Measurements from ENCODE around the gene EPX. TPM values are rescaled to one million over a fixed set of nuclear protein-coding genes. Genes with fewer than 3 reads are reported as not detected.
"Not testable (repeated sequence)": the region's sequence is repeated elsewhere in the genome, so short reads cannot be mapped to it uniquely, and the experiment has no call there.

Gene EPX
- not detected for total RNA-seq
- long read RNA-seq, donor 1, result 0 reads
- long read RNA-seq, donor 2, result 0 reads

- DNase-seq (ENCODE audit: low spot score), result no peak
- intact Hi-C loops (cut with DNase I), result no loop called here
Observed at GRCh38 chr17:58192612-58193011, at the start of gene EPX. EPX (plus strand) TSS chr17:58192726; CDS start chr17:58192847, 121 bp downstream.

GRCh38 chr17:58143335-58143734 is 49.2 kb upstream of the EPX start:
- intact Hi-C loops (cut with DNase I), result loop anchor here in 1 of 2 donors (10.0 kb wide), 1 partner anchor 99 kb away; no protein-coding TSS in a partner anchor
- DNase-seq (ENCODE audit: low spot score), result not testable (repeated sequence)

- DNase-seq (ENCODE audit: low spot score), result no peak
- intact Hi-C loops (cut with DNase I), result loop anchor here in 1 of 2 donors (10.0 kb wide), 1 partner anchor 100 kb away; no protein-coding TSS in a partner anchor
Observed at GRCh38 chr17:58144801-58145200, 47.7 kb upstream of the EPX start.

GRCh38 chr17:58147930-58148434 is 44.5 kb upstream of the EPX start, which contains the start of gene OR4D1:
OR4D1 (plus strand) TSS chr17:58148384; CDS start chr17:58155154, 6,770 bp downstream.
- no peak for DNase-seq (ENCODE audit: low spot score)
- intact Hi-C loops (cut with DNase I), result loop anchor here in 1 of 2 donors (10.0 kb wide), 1 partner anchor 103 kb away; no protein-coding TSS in a partner anchor

- DNase-seq (ENCODE audit: low spot score), result no peak
- intact Hi-C loops (cut with DNase I), result loop anchor here in 1 of 2 donors (10.0 kb wide), 1 partner anchor 104 kb away; no protein-coding TSS in a partner anchor
Observed at GRCh38 chr17:58148609-58149008, 43.9 kb upstream of the EPX start.

DNA sequence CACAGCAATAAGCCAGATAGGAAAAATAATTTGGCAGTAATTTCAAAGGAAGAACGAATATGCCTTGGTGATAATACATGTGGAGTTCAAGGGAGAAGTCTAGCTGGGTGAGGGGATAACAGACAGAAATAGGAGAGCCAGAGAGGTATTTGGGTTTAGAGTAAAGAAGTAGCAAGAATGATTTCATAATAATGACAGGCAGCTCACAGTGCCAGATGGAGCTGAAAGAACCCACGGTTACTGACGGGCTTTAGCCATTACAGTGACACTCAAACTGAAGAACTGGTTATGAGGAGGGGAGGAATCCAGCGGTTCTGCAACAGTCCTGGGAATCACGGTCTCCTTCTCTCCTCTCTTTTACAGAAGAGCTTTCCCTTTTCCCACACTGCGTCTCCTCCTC is 42.1 kb upstream of the EPX start:
- no peak for DNase-seq (ENCODE audit: low spot score)
- intact Hi-C loops (cut with DNase I), result no loop called here

DNA sequence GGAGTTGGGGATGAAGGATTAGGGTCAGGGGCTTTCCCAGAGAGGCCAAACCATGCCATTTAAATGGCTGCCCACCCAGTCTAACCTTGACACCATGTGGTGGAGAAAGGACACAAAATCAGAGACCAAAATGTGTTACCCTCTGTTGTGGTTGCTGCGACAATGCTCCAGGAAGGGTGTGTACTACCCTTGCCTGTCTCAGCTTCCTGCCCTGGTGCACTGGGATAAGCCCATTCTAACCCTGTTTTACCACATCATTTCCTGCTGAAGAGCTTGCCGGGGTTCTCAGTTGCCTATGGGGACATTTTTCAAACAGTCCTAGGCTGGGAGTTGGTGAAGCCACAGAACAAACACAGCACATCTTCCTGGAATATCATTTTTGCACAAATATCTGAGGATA is 39.5 kb upstream of the EPX start:
- no peak for DNase-seq (ENCODE audit: low spot score)
- intact Hi-C loops (cut with DNase I), result no loop called here

- no peak for DNase-seq (ENCODE audit: low spot score)
- intact Hi-C loops (cut with DNase I), result no loop called here
Observed at GRCh38 chr17:58153671-58154070, 38.9 kb upstream of the EPX start.

DNA sequence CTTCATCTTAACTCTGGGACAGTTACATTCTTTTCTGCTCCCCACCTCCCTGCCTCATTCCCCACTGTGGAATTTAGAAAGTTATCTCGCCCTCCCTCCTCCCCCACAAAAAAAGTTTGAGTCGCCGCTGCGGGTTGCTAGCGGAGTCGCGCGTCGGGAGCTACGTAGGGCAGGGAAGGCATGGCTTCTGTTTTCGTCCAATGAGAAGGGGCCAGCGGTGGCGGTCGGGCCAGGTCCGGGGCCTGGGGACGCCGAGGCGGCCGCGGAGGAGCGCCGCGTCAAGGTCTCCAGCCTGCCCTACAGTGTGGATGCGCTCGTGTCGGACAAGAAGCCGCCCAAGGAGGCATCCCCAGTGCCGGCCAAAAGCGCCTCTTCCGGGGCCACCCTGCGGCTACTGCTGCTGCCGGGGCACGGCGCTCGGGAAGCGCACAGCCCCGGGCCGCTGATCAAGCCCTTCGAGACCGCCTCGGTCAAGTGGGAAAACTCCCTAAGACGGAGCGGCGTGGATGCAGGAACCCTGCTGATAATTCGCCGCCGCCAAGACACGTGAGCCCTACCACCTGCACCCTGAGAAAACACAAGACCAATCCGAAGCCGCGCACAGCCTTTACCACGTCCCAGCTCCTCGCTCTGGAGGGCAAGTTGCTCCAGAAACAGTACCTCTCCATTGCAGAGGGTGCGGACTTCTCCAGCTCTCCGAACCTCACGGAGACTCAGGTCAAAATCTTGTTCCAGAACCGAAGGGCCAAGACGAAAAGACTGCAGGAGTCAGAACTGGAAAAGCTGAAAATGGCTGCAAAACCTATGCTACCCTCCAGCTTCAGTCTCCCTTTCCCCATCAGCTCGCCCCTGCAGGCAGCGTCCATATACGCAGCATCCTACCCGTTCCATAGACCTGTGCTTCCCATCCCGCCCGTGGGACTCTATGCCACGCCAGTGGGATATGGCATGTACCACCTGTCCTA is 35.4 kb upstream of the EPX start:
- DNase-seq (ENCODE audit: low spot score), result no peak
- intact Hi-C loops (cut with DNase I), result no loop called here

- no peak for DNase-seq (ENCODE audit: low spot score)
- intact Hi-C loops (cut with DNase I), result no loop called here
Observed at GRCh38 chr17:58158181-58158580, 34.3 kb upstream of the EPX start.

- no peak for DNase-seq (ENCODE audit: low spot score)
- intact Hi-C loops (cut with DNase I), result no loop called here
Observed at GRCh38 chr17:58161566-58161965, 31.0 kb upstream of the EPX start.

DNA sequence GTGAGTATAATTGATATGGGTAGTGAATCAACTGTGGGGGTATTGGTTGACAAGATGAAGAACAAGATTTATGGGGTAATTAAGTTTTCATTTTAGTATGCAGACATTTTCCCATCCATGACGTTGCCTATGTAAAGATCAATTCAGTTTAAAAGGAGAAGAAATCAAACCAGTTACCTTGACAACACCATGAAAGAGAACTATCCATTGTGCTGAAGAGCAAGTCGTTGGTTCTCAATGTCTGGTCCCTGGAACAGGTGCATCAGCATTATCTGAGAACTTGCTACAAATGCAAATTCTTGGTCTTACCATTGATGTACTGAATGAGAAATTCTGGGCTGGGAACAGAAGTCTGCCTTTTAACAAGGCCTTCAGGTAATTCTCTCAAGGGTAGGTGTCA is 26.5 kb upstream of the EPX start:
- no peak for DNase-seq (ENCODE audit: low spot score)
- intact Hi-C loops (cut with DNase I), result no loop called here

GRCh38 chr17:58166682-58167081 is 25.8 kb upstream of the EPX start, which contains the start of gene OR4D2:
OR4D2 (plus strand) TSS chr17:58166982; CDS start chr17:58169656, 2,674 bp downstream.
- no peak for DNase-seq (ENCODE audit: low spot score)
- intact Hi-C loops (cut with DNase I), result no loop called here

DNA sequence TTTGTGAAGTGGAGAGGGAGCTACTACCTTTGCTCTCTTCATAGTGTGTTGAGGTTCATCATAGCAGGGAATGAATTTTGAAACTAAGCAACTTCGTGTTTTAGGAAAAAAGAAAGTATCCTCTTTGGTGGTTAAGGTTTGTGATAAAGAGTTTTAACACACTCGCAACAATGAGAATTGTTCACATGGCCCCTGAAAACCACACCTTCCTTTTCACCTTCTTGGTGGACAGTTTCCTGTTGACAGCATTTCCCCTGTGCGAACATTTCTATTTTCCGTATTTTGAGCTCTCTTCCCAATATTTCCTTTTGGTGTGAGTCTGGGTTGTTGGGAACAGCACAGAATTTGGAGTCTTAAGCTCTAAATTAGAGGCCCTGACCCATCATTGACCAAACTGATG is 21.9 kb upstream of the EPX start:
- DNase-seq (ENCODE audit: low spot score), result no peak
- intact Hi-C loops (cut with DNase I), result no loop called here

- DNase-seq (ENCODE audit: low spot score), result no peak
- intact Hi-C loops (cut with DNase I), result no loop called here
Observed at GRCh38 chr17:58172369-58173071, 20.0 kb upstream of the EPX start.

GRCh38 chr17:58174871-58175270 is 17.7 kb upstream of the EPX start:
- intact Hi-C loops (cut with DNase I), result no loop called here

DNA sequence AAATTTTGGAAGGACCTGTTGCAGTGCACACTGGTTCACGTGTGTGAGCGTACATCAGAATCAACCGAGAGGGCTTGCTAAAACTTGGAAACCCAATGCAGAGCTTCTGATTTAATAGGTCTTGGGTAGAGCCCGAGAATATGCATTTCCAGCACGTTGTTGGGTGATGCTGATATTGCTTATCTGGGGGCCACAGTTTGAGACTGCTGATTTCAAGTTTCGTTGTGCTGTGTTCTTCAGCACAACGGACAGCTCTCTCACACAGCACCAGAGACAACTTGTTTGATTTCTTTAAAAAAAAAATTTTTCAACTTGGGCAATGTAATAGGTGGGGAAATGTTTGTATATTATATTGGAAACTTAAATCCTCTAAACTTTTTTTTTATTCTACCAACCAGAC is 16.3 kb upstream of the EPX start:
- no peak for DNase-seq (ENCODE audit: low spot score)
- intact Hi-C loops (cut with DNase I), result no loop called here

More at GRCh38 chr17:58174871-58175270, 17.7 kb upstream of the EPX start:
- DNase-seq (ENCODE audit: low spot score), result no peak

- intact Hi-C loops (cut with DNase I), result no loop called here
- no peak for DNase-seq (ENCODE audit: low spot score)
Observed at GRCh38 chr17:58181796-58182195, 10.7 kb upstream of the EPX start.

DNA sequence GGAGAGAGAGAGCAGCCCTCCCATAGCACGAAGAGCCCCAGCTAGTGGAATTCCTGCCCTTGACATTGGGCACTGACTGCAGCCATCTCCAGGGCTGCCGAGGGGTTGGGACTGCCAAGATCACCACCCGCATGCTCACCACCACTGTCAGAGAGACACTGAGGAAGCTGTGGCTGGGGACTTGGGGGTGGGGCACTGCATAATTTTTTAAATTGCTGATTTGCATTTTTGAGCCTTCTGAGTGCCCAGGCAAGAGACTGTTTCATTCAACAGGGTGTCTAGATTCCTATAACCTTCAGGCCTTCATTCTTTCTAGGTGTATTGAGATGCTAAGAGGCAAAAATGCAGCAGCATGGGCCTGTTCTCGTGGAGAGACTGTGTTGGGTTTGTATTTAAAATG is 9.0 kb upstream of the EPX start:
- DNase-seq (ENCODE audit: low spot score), result no peak
- intact Hi-C loops (cut with DNase I), result no loop called here

Data from posterior vena cava (tissue), 2 donors.